Fibroblast of the aortic adventitia (primary cell): ENCODE data around the gene LRRFIP2. TPM values are rescaled to one million over a fixed set of nuclear protein-coding genes. Genes with fewer than 3 reads are reported as not detected.

ENCODE experiments used
- DNase-seq: peaks from one replicate; pipeline ENCODE4 v3.0.0-alpha.2; 2010; ENCODE audit warnings: low read depth
- H3K4me3 ChIP-seq: 2 replicates; pipeline ENCODE4 v1.5.1; 2011; ENCODE audit warnings: low read depth, mild to moderate bottlenecking, control low read depth, low read length, moderate library complexity
- CTCF ChIP-seq: IDR thresholded peaks from 2 replicates; pipeline ENCODE4 v1.5.1; 2011; ENCODE audit warnings: mild to moderate bottlenecking, low read length, control low read depth, inconsistent platforms; ENCODE audit not compliant: insufficient read depth
- small RNA-seq: library from RNA; depleted of rRNA; stranded (forward); fragments of <200 nt; gene quantifications from one replicate; pipeline ENCODE3, GENCODE V24; 2012
- total RNA-seq: library from RNA; depleted of rRNA; stranded (reverse); fragments of >200 nt; gene quantifications from 2 replicates; pipeline ENCODE4 v1.2.3, GENCODE V29; 2012; ENCODE audit warnings: low replicate concordance

Gene LRRFIP2
- total RNA-seq, 1 donor = 46.8 TPM

- no peak for TF ChIP-seq CTCF
- H3K4me3 ChIP-seq = no peak overlapping the region
- DNase-seq = no peak
Observed at GRCh38 chr3:37015642-37016041, 158.7 kb downstream of the LRRFIP2 start.

GRCh38 chr3:37014620-37015019 is 159.8 kb downstream of the LRRFIP2 start:
- no peak for DNase-seq
- no peak overlapping the region for H3K4me3 ChIP-seq
- TF ChIP-seq CTCF = no peak

Small RNAs within 50 kb of the gene (small RNA-seq; reads per million reads assigned to genes)
- gene RF00019 (not detected), gene RNU6-1301P (not detected)

Other genes starting within 250 kb of the LRRFIP2 start
- gene TRANK1, start 229.5 kb downstream of the LRRFIP2 start, total RNA-seq = 32.9 and 123 TPM in 2 replicates
- gene EPM2AIP1, start 181.5 kb downstream of the LRRFIP2 start, total RNA-seq = 26.5 and 45.6 TPM in 2 replicates
- 56.5 and 63.6 TPM in 2 replicates for gene MLH1, start 181.1 kb downstream of the LRRFIP2 start, total RNA-seq
- 88.1 and 118 TPM in 2 replicates for gene GOLGA4, start 68.7 kb upstream of the LRRFIP2 start, total RNA-seq